HG03460 (cell line): ENCODE measurements around the gene ARL6IP6.
"Not testable (repeated sequence)": the region's sequence is repeated elsewhere in the genome, so short reads cannot be mapped to it uniquely, and the experiment has no call there.

Experiments used
- ATAC-seq: cut with Tn5 transposase; IDR thresholded peaks from one replicate; pipeline ENCODE4 v1.9.1; 2021; ENCODE audit not compliant: unreplicated experiment

The ARL6IP6 gene

GRCh38 chr2:152720794-152721193 is 2.4 kb downstream of the ARL6IP6 start:
- ATAC-seq, result no peak

GRCh38 chr2:152722639-152723038 is 4.2 kb downstream of the ARL6IP6 start:
- ATAC-seq, result not testable (repeated sequence)

GRCh38 chr2:152723918-152724317 is 5.5 kb downstream of the ARL6IP6 start:
- no peak for ATAC-seq

GRCh38 chr2:152729844-152730243 is 11.4 kb downstream of the ARL6IP6 start:
- no peak for ATAC-seq

GRCh38 chr2:152730591-152731333 is 12.3 kb downstream of the ARL6IP6 start:
- ATAC-seq, result peak; percentile 87

- not testable (repeated sequence) for ATAC-seq
Observed at GRCh38 chr2:152737509-152737908, 19.1 kb downstream of the ARL6IP6 start.

- ATAC-seq, result no peak
Observed at GRCh38 chr2:152738438-152738837, 20.0 kb downstream of the ARL6IP6 start.

- ATAC-seq, result not testable (repeated sequence)
Observed at GRCh38 chr2:152739705-152740104, 21.3 kb downstream of the ARL6IP6 start.

GRCh38 chr2:152740743-152741328 is 22.4 kb downstream of the ARL6IP6 start:
- peak; percentile 80 for ATAC-seq

- no peak for ATAC-seq
Observed at GRCh38 chr2:152743002-152743401, 24.6 kb downstream of the ARL6IP6 start.

- not testable (repeated sequence) for ATAC-seq
Observed at GRCh38 chr2:152747751-152748150, 29.3 kb downstream of the ARL6IP6 start.

GRCh38 chr2:152755029-152755428 is 36.6 kb downstream of the ARL6IP6 start:
- ATAC-seq, result no peak

- no peak for ATAC-seq
Observed at GRCh38 chr2:152759290-152760072, 41.1 kb downstream of the ARL6IP6 start.

GRCh38 chr2:152761214-152761613 is 42.8 kb downstream of the ARL6IP6 start:
- ATAC-seq, result no peak

- no peak for ATAC-seq
Observed at GRCh38 chr2:152762202-152762601, 43.8 kb downstream of the ARL6IP6 start.

GRCh38 chr2:152763208-152763607 is 44.8 kb downstream of the ARL6IP6 start:
- ATAC-seq, result not testable (repeated sequence)

- ATAC-seq, result no peak
Observed at GRCh38 chr2:152763651-152764050, 45.2 kb downstream of the ARL6IP6 start.

- no peak for ATAC-seq
Observed at GRCh38 chr2:152766928-152767327, 48.5 kb downstream of the ARL6IP6 start.

GRCh38 chr2:152781175-152781574 is 62.8 kb downstream of the ARL6IP6 start:
- ATAC-seq, result no peak

GRCh38 chr2:152782171-152782570 is 63.8 kb downstream of the ARL6IP6 start:
- ATAC-seq, result no peak

- ATAC-seq, result no peak
Observed at GRCh38 chr2:152790883-152791282, 72.5 kb downstream of the ARL6IP6 start.

GRCh38 chr2:152791979-152792378 is 73.6 kb downstream of the ARL6IP6 start:
- no peak for ATAC-seq
